ENCODE data around the gene ATPAF1.
A peak's percentile ranks its signal among the peaks of the same experiment; 100 is the strongest.

ATPAF1 gene

DNA sequence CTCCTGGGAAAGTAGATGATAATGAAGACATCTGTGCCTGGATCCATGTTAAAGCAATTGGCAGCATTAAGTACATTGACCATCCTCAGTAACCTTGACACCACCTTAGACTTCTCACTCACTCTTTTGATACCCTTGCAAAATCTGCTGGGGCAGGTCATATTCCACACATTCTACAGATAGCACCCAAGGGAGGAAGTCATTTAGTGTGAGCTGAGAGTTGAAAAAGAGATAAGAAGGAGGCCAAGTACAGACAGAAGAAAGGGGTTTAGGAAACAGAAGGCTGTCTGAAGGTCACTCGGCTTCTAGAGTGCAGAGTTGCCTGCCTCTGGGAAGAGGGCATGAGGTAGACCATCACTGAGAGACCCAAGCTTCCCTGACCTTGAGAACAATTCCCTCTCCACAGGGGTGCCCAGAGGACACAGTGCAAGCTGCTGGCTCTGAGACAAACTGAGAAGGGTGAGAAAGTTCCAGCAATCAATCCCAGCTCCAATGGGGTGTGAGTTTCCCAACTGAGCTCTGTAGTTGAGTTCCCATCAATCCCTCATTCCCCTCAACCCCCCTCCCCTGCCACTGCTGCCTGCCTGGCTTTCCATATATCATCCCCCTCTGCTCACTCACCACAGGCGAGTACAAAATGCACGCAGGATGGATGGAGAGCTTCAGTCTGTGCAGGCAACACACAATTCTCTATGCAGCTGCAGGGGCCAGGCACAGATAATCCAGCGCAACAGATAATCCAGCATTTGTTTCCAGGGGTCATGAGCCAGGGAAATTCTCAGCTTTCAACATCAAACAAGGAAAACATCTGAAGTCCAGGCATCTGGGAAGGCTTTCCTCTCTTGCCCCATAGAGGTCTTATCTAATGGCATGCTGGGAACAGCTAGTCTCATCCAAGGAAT, 44.2 kb downstream of the ATPAF1 start:
- Mint-ChIP-seq H3K4me3 (no peak overlapping the region), H3K4me1 (ENCODE audit: low read depth) (peaks cover 21% of the 10 kb centered on the region), H3K27ac (no peak overlapping the region), H3K9me3 (no peaks in the 10 kb centered on the region), H3K36me3 (ENCODE audit: low read depth) (no peaks in the 10 kb centered on the region), H3K27me3 (ENCODE audit: low read depth) (no peaks in the 10 kb centered on the region)
- DNase-seq (ENCODE audit: low spot score) = no peak

DNA sequence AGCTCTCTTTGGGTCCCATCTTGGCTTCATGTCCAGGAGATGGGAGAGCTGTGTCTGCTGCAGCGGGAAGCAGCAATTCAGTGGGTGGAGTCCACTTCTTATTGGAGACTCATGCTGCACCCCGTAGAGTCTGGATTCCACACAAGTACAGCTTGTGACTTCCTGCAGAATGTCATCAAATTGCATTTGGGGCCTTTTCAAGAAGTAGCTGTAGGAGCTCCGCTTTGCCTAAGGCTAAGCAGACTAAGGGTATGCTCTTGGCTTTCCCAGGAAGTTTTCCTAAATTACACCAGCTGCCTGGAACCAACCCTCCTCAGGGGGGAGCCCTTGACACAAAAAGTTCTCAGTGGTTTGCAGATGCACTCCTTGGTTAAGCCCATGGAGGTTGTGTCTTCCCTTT, 45.8 kb downstream of the ATPAF1 start:
- Mint-ChIP-seq H3K4me1 (ENCODE audit: low read depth) (peaks cover 36% of the 10 kb centered on the region), H3K27ac (no peak overlapping the region), H3K4me3 (no peak overlapping the region), H3K27me3 (ENCODE audit: low read depth) (no peaks in the 10 kb centered on the region), H3K36me3 (ENCODE audit: low read depth) (no peaks in the 10 kb centered on the region), H3K9me3 (no peaks in the 10 kb centered on the region)
- DNase-seq (ENCODE audit: low spot score) = no peak

DNA sequence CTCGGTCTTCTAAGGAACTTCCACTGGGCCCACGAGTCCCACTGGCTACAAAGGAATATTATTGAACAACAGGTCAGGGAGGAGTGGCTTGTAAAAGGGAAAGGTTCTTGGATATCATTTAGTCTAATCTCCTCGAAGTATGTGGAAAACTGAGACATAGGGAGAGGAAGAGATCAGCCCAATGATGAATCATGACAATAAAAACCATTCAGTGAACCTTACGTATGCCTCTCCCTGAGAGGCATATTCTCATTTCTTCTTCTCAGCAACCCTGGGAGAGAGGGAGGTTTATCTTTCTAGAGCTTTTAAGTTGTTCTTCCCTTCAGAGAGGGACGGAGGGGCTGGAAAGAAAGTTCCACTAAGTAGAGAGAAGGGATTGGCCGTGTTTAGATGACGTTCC, 46.2 kb downstream of the ATPAF1 start:
- Mint-ChIP-seq H3K4me3 (no peak overlapping the region), H3K36me3 (ENCODE audit: low read depth) (no peaks in the 10 kb centered on the region), H3K27ac (no peak overlapping the region), H3K27me3 (ENCODE audit: low read depth) (no peaks in the 10 kb centered on the region), H3K4me1 (ENCODE audit: low read depth) (peaks cover 40% of the 10 kb centered on the region), H3K9me3 (no peaks in the 10 kb centered on the region)
- no peak for DNase-seq (ENCODE audit: low spot score)

DNA sequence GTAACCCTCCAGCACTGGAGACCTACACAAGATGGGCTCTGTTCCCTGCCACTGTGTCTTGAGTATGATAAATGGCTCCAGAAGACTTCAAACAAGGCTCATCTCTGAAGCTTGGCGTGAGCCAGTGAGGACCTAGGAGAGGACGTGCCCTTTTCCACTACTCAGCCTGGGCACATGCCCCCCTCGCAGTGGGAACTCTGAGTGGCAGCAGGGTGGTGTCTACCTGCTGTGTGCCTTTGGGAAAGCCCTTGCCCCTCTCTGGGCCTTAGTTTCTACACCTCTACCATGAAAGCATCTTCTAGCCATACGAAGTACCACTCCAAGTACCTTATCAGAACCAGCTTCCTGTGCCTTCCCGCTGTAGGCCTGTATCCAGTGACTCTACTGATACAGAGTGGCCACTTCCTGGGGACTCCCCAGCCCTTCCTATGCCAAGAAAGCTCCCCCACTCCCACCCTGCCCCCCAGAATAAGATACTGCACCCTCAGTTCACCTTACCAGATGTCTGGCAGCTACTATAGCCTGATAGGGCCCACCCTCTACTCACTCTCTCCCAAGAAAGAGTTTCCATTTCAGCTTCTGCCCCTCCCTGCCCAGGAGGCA, 48.4 kb downstream of the ATPAF1 start:
- H3K4me3 Mint-ChIP-seq = no peak overlapping the region
- peaks cover 2% of the 10 kb centered on the region for H3K36me3 Mint-ChIP-seq (ENCODE audit: low read depth)
- H3K4me1 Mint-ChIP-seq (ENCODE audit: low read depth) = peaks cover 56% of the 10 kb centered on the region
- DNase-seq (ENCODE audit: low spot score) = no peak
- no peaks in the 10 kb centered on the region for H3K9me3 Mint-ChIP-seq
- peak overlapping the region; percentile 22 for H3K27ac Mint-ChIP-seq
- no peaks in the 10 kb centered on the region for H3K27me3 Mint-ChIP-seq (ENCODE audit: low read depth)

DNA sequence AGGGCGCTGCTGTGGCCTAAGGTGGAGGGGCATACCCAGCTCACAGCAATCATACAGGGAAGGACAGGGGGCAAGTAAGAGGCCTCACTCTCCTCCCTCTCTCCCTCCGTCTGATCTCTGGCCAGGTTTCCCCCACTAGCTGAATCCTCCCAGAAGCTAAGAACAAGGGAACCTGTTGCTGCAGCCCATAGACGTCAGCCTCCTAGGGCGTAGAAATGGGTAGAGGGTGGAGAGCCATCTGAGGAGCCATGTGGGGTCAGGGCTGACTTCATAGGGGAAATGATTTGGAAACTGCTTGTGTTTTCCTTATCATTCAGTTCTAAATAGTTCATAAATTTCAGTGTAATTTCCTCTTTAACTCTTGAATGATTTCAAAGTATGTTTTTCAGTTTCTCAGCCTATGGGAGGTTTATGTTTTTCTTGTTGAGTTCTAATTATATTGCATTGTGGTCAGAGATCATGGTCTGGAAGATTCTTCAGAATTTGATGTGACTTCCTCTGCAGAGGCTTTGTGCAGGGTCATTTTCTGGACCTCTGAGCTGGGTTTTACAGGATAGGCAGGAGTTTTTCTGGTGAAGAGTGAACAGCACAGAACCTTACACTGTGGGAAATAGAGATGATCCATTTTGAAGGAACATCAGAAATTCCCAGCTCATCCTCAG, 49.3 kb downstream of the ATPAF1 start:
- Mint-ChIP-seq H3K9me3 (no peaks in the 10 kb centered on the region), H3K36me3 (ENCODE audit: low read depth) (peaks cover 2% of the 10 kb centered on the region), H3K27me3 (ENCODE audit: low read depth) (no peaks in the 10 kb centered on the region), H3K4me3 (peak overlapping the region; percentile 2), H3K27ac (peak overlapping the region; percentile 39), H3K4me1 (ENCODE audit: low read depth) (peaks cover 62% of the 10 kb centered on the region)
- DNase-seq (ENCODE audit: low spot score) = no peak

DNA sequence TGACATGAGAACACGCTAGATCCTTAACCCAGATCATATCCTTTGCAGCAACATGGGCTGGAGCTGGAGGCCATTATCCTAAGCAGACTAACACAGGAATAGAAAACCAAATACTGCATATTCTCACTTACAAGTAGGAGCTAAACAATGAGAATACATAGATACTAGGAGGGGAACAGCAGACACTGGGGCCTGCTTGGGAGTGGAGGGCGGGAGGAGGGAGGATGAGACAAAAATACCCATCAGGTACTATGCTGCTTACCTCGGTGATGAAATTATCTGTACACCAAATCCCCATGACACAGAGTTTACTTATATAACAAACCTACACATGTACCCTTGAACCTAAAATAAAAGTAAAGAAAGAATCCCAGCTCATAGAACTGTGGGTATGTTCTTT, 50.3 kb downstream of the ATPAF1 start:
- Mint-ChIP-seq H3K36me3 (ENCODE audit: low read depth) (peaks cover 5% of the 10 kb centered on the region), H3K27ac (peak overlapping the region; percentile 89), H3K4me1 (ENCODE audit: low read depth) (peaks cover 64% of the 10 kb centered on the region)

DNA sequence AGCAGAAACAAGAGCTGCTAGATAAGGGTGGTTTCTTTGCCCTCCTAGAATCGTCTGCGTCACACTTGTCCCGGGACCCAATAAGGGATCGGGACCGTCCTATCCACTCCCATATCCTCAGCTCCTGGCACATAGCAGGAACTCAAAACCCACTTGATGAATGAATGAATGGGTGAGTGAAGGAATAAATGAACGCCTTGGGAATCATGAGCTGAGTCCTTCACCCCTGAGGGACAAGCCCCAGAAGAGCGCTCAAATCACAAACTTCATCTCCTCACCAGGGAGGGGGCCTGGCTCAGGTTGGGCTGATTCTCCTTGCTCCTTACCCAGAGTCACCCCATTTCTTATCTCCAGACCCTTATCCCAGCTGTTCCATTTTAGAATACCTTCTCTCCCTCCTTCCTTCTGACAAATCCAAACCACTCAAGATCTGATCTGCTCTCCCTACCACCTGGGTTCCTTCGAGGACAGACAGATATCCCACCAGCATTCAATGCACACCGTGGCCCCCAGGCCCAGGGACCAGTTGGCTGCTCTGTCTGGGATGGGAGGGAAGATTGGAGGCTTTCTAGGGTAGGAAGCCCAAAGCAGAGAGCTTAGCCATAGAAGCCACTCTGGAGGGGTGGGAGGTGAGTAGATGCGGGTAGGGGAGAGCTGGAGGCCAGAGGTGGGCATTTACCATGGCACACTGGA, 50.9 kb downstream of the ATPAF1 start:
- H3K36me3 Mint-ChIP-seq (ENCODE audit: low read depth) = peaks cover 7% of the 10 kb centered on the region
- DNase-seq (ENCODE audit: low spot score) = no peak
- H3K27ac Mint-ChIP-seq = peak overlapping the region; percentile 89
- H3K4me1 Mint-ChIP-seq (ENCODE audit: low read depth) = peaks cover 64% of the 10 kb centered on the region
- no peaks in the 10 kb centered on the region for H3K27me3 Mint-ChIP-seq (ENCODE audit: low read depth)
- H3K4me3 Mint-ChIP-seq = peak overlapping the region; percentile 92
- no peaks in the 10 kb centered on the region for H3K9me3 Mint-ChIP-seq

More for the DNA sequence above, 50.3 kb downstream of the ATPAF1 start:
- H3K9me3 Mint-ChIP-seq = no peaks in the 10 kb centered on the region
- H3K27me3 Mint-ChIP-seq (ENCODE audit: low read depth) = no peaks in the 10 kb centered on the region
- DNase-seq (ENCODE audit: low spot score) = no peak
- peak overlapping the region; percentile 92 for H3K4me3 Mint-ChIP-seq

DNA sequence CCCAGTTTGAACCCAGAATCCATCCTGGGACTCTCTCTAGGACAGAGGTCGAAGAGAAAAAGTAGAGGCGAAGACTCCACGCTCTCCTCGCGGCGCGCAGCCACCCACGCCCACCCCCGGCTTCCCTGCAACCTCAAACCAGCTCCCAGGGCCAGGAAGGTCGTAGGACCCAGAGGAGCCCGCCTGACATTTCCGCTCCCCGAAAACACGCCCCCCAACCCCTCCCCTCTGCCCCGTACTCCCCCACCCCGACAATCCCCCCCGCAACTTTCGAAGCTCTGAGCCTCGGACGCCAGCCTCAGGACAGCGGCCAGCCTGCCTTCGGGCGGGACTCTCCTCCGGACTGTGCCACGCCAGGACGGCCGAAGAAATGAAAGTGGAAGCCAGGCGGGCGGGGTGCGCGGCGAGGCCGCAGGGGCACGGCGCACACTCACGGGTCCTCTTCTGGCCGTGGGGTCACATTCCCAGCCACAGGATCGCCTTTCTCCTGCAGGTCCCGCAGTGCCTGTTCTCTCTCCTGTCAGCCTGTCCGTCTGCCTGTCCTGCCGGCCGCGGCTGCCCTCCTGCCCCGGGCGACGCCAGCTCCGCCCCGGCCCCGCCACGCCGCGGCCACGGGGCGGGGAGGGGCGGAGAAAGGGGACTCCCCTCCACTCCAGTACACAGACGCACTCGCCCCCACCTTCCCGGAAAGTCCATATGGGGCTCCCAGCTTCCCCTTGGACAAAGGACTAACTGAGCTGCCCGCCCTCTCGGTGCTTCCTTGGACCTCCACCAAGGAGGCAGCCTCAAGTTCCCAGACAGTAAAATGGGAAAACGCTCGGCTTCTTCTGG, 51.7 kb downstream of the ATPAF1 start, which contains the start of gene MOB3C:
Gene MOB3C (minus strand): TSS at position 535 of the 831 bp plus-strand sequence. CDS start 3,490 bp downstream, outside the sequence.
- H3K27me3 Mint-ChIP-seq (ENCODE audit: low read depth) = no peaks in the 10 kb centered on the region
- no peaks in the 10 kb centered on the region for H3K9me3 Mint-ChIP-seq
- peak; percentile 68 for DNase-seq (ENCODE audit: low spot score)
- H3K4me1 Mint-ChIP-seq (ENCODE audit: low read depth) = peaks cover 64% of the 10 kb centered on the region
- peak within 1 kb of the TSS; percentile 89 for H3K27ac Mint-ChIP-seq
- H3K4me3 Mint-ChIP-seq = peak within 1 kb of the TSS; percentile 92
- peaks cover 11% of the 10 kb centered on the region for H3K36me3 Mint-ChIP-seq (ENCODE audit: low read depth)

DNA sequence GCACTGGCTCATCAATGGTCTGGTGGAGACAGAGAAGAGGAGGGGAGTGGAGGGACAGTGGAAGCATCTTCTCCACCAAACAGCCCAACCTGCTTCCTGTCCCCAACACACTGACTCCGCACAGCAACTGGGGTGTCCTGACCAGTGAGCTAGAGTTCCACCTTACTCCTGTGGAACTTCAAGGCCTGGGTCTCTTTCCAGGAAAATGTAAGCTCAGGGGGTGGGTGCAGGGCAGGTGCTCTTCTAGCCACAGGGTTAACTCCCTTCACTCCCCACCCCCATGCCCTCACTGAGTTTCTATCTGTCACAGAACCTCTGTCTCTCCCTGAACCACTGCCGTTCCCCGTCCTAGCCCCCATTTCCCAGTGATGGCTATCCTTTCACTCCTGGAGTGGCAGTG, 52.4 kb downstream of the ATPAF1 start:
- no peak for DNase-seq (ENCODE audit: low spot score)
- no peaks in the 10 kb centered on the region for H3K27me3 Mint-ChIP-seq (ENCODE audit: low read depth)
- H3K27ac Mint-ChIP-seq = peak overlapping the region; percentile 83
- H3K36me3 Mint-ChIP-seq (ENCODE audit: low read depth) = peaks cover 17% of the 10 kb centered on the region
- H3K4me3 Mint-ChIP-seq = peak overlapping the region; percentile 92
- no peaks in the 10 kb centered on the region for H3K9me3 Mint-ChIP-seq
- H3K4me1 Mint-ChIP-seq (ENCODE audit: low read depth) = peaks cover 66% of the 10 kb centered on the region

DNA sequence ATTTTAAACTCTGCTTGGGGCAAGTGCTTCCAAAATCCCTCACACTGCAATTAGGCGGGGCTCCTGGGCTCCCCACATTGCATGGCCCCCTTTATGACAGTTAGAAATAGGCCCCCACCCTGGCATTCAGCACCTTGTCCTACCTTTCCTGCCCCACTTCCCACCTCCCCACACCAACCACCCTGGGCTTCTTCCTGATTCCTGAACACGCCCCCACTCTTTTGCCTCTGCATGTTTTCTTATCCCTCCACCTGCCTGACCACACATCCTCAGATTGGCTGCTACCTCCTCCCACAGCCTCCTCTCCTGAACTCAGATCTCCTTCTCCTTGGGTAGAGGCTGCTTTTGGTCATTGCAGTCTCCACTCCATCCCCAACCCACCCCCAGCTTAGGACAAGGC, 53.1 kb downstream of the ATPAF1 start:
- H3K36me3 Mint-ChIP-seq (ENCODE audit: low read depth) = peaks cover 20% of the 10 kb centered on the region

DNA sequence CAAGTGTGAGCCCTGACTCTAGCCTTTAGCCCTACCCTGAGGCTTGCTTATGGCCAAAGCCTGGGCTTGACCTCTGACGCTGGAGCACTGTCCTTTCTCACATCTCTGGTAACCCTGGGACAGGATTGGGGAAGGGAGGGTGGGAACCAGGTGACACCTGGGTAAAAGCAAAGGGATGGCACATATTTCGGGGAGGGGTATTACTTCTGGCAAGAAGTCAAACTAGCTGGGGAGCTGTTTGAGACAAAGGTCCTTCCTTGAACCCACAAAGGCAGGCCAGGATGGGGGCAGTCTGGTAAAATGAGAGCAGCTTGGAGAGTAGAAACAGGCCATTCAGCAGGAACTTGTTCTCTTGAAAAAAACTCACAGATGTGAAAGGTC, 53.6 kb downstream of the ATPAF1 start:
- H3K27ac Mint-ChIP-seq = peak overlapping the region; percentile 83
- DNase-seq (ENCODE audit: low spot score) = no peak
- no peaks in the 10 kb centered on the region for H3K9me3 Mint-ChIP-seq
- peak overlapping the region; percentile 92 for H3K4me3 Mint-ChIP-seq
- H3K4me1 Mint-ChIP-seq (ENCODE audit: low read depth) = peaks cover 61% of the 10 kb centered on the region
- H3K27me3 Mint-ChIP-seq (ENCODE audit: low read depth) = no peaks in the 10 kb centered on the region
- peaks cover 25% of the 10 kb centered on the region for H3K36me3 Mint-ChIP-seq (ENCODE audit: low read depth)

More for the DNA sequence above, 53.1 kb downstream of the ATPAF1 start:
- H3K27me3 Mint-ChIP-seq (ENCODE audit: low read depth) = no peaks in the 10 kb centered on the region
- no peaks in the 10 kb centered on the region for H3K9me3 Mint-ChIP-seq
- H3K27ac Mint-ChIP-seq = peak overlapping the region; percentile 83
- H3K4me1 Mint-ChIP-seq (ENCODE audit: low read depth) = peaks cover 63% of the 10 kb centered on the region
- H3K4me3 Mint-ChIP-seq = peak overlapping the region; percentile 92
- DNase-seq (ENCODE audit: low spot score) = no peak

DNA sequence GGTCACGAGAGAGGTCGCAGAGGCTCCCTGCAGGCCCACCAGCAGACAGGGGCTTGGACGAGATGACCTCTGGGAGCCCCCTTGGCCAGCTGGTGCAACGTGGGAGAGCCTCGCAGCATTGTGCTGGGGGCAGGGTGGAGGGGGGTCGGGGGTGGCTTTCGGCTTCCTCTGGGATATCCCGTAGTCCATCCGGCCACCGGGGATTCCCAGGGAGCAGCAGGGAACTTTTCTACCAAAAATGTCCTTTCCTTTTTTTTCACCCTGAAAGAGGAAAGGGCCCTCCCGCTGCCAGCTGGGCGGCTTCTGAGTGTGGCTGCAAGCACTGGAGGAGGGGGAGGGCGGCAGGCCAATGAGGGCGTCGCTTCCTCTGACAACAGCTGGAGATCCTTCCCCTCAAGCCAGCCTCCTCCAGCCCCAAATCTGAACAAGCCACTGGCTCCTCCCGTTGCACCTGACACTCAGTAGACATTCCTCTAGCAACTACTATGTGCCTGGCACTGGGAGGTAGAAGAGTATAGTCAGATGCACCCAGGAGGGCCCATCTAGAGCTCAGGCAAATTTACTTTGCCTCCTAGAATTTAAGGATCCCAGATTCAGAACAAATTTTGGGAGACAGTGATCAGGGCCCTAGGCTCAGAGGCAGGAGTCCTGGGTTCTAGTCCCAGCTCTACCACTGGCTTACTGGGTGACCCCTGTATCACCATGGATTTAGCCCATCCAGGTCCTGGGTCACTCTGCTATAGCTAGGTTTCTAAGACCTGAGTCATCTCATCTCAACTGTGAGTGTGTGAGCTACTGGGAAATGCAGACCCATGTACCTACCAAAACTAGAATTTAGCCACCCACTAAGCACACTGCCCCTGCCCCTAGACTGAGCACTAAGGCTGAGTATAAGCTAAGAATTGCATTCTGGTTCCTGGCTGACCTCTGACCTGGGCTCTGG, 54.2 kb downstream of the ATPAF1 start:
- H3K36me3 Mint-ChIP-seq (ENCODE audit: low read depth) = peaks cover 32% of the 10 kb centered on the region
- peaks cover 55% of the 10 kb centered on the region for H3K4me1 Mint-ChIP-seq (ENCODE audit: low read depth)
- peak overlapping the region; percentile 49 for H3K27ac Mint-ChIP-seq
- no peaks in the 10 kb centered on the region for H3K9me3 Mint-ChIP-seq
- peak; percentile 29 for DNase-seq (ENCODE audit: low spot score)
- H3K4me3 Mint-ChIP-seq = peak overlapping the region; percentile 92
- no peaks in the 10 kb centered on the region for H3K27me3 Mint-ChIP-seq (ENCODE audit: low read depth)

Data from T-helper 2 cell treated with Interferon-gamma antibody and Interleukin-4, amounts not matched to agents 5 μg/mL and 100 μg/mL, for 36 hours (primary cell).